ENCODE results near the gene PTPRN2. TPM values are rescaled to one million over a fixed set of nuclear protein-coding genes. Genes with fewer than 3 reads are reported as not detected.

Gene PTPRN2
- total and polyA plus RNA-seq, 4 experiments from 2014 or later: 1.7 to 2.6 (median 1.9) TPM

DNA sequence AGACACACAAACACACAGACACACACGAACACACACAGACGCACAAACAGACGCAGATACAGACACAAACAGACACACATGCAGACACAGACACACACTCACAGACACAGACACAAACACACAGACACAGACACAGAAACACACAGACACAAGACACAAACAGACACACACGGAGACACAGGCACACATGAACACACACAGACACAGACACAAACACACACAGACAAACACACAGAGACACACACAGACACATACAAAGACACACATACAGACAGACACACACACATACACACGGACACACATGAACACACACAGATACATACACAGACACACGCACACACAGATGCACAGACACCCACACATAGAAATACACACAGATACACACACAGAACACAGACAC, 815.9 kb downstream of the PTPRN2 start:
- ChIA-PET POLR2A (ENCODE audit: partially characterized antibody) (no interaction called here), CTCF (ENCODE audit: partially characterized antibody) (no interaction called here)
- no peaks in the 10 kb centered on the region for H3K9me3 ChIP-seq (ENCODE audit: control insufficient read depth in 1 of 2, low read length in 2 of 2)

DNA sequence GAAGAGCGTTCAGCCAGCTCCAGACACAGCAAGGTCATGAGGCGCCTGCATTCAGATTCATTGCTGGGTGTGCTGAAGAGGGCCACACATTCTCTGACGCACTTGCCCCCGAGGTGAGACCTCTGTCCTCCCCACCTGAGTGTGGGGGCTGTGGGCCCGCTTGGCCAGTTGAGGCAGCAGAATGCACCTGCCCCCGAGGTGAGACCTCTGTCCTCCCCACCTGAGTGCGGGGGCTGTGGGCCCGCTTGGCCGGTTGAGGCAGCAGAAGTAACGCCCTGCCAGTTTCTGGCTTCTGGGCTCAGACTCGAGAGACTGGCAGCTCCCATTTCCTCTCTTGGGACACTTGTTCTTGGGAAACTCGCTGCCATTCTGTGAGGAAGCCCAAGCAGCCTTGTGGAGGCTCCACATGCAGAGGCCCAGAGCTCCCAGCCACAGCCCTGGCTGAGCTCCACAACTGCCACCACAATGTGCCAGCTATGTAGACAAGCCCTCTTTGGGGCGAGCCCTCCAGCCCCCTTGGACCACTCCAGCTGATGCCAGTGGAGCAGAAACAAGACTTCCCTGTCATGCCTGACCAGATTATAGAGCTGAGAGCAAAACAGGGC, 816.8 kb downstream of the PTPRN2 start:
- no peaks in the 10 kb centered on the region for H3K4me1 Mint-ChIP-seq
- ChIA-PET POLR2A (ENCODE audit: partially characterized antibody) (no interaction called here), CTCF (ENCODE audit: partially characterized antibody) (no interaction called here)
- Histone ChIP-seq H3K4me1 (ENCODE audit: insufficient read depth, low read length) (no peaks in the 10 kb centered on the region), H3K27me3 (ENCODE audit: insufficient read depth, low read length) (no peaks in the 10 kb centered on the region), H3K4me3 (ENCODE audit: low read length in 2 of 2) (no peak overlapping the region), H3K36me3 (ENCODE audit: insufficient read depth, low read length) (no peaks in the 10 kb centered on the region), H3K27ac (ENCODE audit: low read depth, low read length) (no peak overlapping the region), H3K9me3 (ENCODE audit: control insufficient read depth in 1 of 2, low read length in 2 of 2) (no peaks in the 10 kb centered on the region)
- no peak for DNase-seq
- peaks cover 13 to 15% of the 10 kb centered on the region in 2 donors for H3K27me3 Mint-ChIP-seq
- H3K9me3 Mint-ChIP-seq: peaks cover 0 to 11% (median 9%) of the 10 kb centered on the region in 8 donors
- no peak overlapping the region for H3K27ac Mint-ChIP-seq
- intact Hi-C loops (cut with micrococcal nuclease): no loop called here
- peaks cover 0 to 10% of the 10 kb centered on the region in 2 donors for H3K36me3 Mint-ChIP-seq
- no peak overlapping the region for H3K4me3 Mint-ChIP-seq

More for the DNA sequence above, 815.9 kb downstream of the PTPRN2 start:
- peaks cover 0 to 8% (median 6%) of the 10 kb centered on the region in 8 donors for H3K9me3 Mint-ChIP-seq
- H3K4me3 Mint-ChIP-seq: no peak overlapping the region
- Histone ChIP-seq H3K4me1 (ENCODE audit: insufficient read depth, low read length) (no peaks in the 10 kb centered on the region), H3K4me3 (ENCODE audit: low read length in 2 of 2) (no peak overlapping the region), H3K27ac (ENCODE audit: low read depth, low read length) (no peak overlapping the region), H3K27me3 (ENCODE audit: insufficient read depth, low read length) (no peaks in the 10 kb centered on the region), H3K36me3 (ENCODE audit: insufficient read depth, low read length) (no peaks in the 10 kb centered on the region)
- no peak for DNase-seq
- peaks cover 12 to 13% of the 10 kb centered on the region in 2 donors for H3K27me3 Mint-ChIP-seq
- no peaks in the 10 kb centered on the region for H3K4me1 Mint-ChIP-seq
- no peak overlapping the region for H3K27ac Mint-ChIP-seq
- intact Hi-C loops (cut with micrococcal nuclease): no loop called here
- peaks cover 0 to 6% of the 10 kb centered on the region in 2 donors for H3K36me3 Mint-ChIP-seq

DNA sequence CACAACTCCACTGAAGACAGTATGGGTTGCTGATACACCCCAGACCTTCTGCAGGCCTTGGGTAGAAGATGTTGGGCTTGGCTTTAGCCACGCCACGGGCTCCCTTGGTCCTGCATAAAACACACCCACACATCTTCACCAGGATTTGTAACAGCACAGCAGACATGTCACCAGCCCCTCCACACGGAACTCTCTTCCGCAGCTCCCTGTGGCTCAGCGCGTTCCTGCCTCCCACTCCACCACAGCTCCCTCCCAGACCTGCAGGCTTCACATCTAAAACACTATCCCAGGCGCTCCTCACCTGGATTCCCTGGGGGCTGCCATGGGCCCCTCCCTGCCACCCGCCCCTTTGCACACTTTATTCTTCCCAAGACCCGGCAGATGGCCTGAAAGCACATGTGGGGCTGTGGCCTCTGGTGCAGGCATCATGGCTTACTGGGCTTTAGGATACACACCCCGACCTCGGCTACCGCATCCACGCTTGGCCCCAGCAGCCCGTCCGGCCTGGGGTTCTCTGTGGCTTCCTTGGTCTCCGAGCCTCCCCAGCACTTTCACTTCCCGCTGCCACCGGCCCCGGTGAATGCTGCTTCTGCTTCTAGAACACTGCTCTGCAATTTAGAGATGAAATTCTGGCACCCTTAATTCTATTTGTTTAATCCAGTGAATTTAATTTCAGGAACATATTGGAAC, 818.0 kb downstream of the PTPRN2 start:
- H3K4me1 Mint-ChIP-seq: no peaks in the 10 kb centered on the region
- intact Hi-C loops (cut with micrococcal nuclease): no loop called here
- CTCF ChIA-PET (ENCODE audit: partially characterized antibody): no interaction called here
- no peaks in the 10 kb centered on the region for H3K27me3 ChIP-seq (ENCODE audit: insufficient read depth, low read length)
- no peaks in the 10 kb centered on the region for H3K9me3 ChIP-seq (ENCODE audit: control insufficient read depth in 1 of 2, low read length in 2 of 2)
- DNase-seq: no peak
- no peak overlapping the region for H3K27ac ChIP-seq (ENCODE audit: low read depth, low read length)
- H3K4me1 ChIP-seq (ENCODE audit: insufficient read depth, low read length): no peaks in the 10 kb centered on the region
- H3K36me3 ChIP-seq (ENCODE audit: insufficient read depth, low read length): no peaks in the 10 kb centered on the region
- H3K4me3 ChIP-seq (ENCODE audit: low read length in 2 of 2): no peak overlapping the region
- H3K36me3 Mint-ChIP-seq: peaks cover 0 to 10% of the 10 kb centered on the region in 2 donors
- no peak overlapping the region for H3K4me3 Mint-ChIP-seq
- H3K27me3 Mint-ChIP-seq: peaks cover 15% of the 10 kb centered on the region in 2 donors
- H3K27ac Mint-ChIP-seq: no peak overlapping the region
- POLR2A ChIA-PET (ENCODE audit: partially characterized antibody): no interaction called here
- peaks cover 0 to 20% (median 13%) of the 10 kb centered on the region in 8 donors for H3K9me3 Mint-ChIP-seq

DNA sequence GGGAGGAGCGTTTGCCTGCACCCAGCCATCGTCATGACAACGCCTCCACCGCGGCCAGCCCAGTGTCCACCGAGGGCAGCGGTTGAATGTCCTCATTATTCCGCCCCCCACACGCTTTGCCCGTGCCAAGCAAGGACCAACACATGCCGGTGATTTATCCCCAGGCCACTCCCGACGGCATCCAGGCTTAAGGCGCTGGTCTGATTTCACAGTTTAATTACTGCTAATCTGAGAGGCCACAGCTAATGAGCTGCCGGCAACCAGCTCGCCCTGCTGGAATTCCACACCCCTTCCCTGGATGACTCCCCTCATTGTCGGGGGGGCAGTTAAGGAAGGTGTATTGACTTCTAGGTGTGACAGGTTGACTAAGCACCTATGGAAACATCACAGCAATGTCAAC, 818.5 kb downstream of the PTPRN2 start:
- Mint-ChIP-seq H3K27me3 (peaks cover 15% of the 10 kb centered on the region in 2 donors), H3K36me3 (peaks cover 0 to 10% of the 10 kb centered on the region in 2 donors), H3K27ac (no peak overlapping the region), H3K4me1 (no peaks in the 10 kb centered on the region), H3K9me3 (peaks cover 0 to 20% (median 13%) of the 10 kb centered on the region in 8 donors), H3K4me3 (no peak overlapping the region)
- no peaks in the 10 kb centered on the region for H3K4me1 ChIP-seq (ENCODE audit: insufficient read depth, low read length)
- no peak for DNase-seq
- no peaks in the 10 kb centered on the region for H3K27me3 ChIP-seq (ENCODE audit: insufficient read depth, low read length)
- CTCF ChIA-PET (ENCODE audit: partially characterized antibody): no interaction called here
- no peak overlapping the region for H3K27ac ChIP-seq (ENCODE audit: low read depth, low read length)
- H3K9me3 ChIP-seq (ENCODE audit: control insufficient read depth in 1 of 2, low read length in 2 of 2): no peaks in the 10 kb centered on the region
- intact Hi-C loops (cut with micrococcal nuclease): no loop called here
- H3K4me3 ChIP-seq (ENCODE audit: low read length in 2 of 2): no peak overlapping the region
- no peaks in the 10 kb centered on the region for H3K36me3 ChIP-seq (ENCODE audit: insufficient read depth, low read length)
- POLR2A ChIA-PET (ENCODE audit: partially characterized antibody): no interaction called here

DNA sequence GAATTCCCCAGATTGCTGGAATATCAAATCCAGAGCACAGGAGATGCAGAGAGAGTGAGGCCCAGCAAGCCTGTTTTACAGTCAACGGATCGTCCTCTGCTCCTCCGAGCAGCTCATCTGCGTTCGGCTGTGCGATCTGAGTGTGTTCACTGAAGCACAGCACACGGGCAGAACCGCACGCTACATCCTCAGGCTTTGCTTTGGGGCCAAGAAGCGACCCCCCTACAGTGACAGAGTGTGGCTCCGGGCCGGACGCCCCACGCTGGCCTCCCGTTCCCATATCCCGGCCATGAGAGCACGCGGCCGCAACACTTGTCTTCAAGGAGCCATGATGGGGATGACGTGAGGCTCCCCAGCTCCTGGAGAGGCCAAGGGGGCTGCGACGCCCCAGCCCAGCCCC, 819.4 kb downstream of the PTPRN2 start:
- CTCF ChIA-PET (ENCODE audit: partially characterized antibody): no interaction called here
- H3K36me3 Mint-ChIP-seq: peaks cover 0 to 10% of the 10 kb centered on the region in 2 donors
- H3K27ac Mint-ChIP-seq: no peak overlapping the region
- H3K9me3 ChIP-seq (ENCODE audit: control insufficient read depth in 1 of 2, low read length in 2 of 2): no peaks in the 10 kb centered on the region
- H3K27ac ChIP-seq (ENCODE audit: low read depth, low read length): no peak overlapping the region
- peaks cover 10 to 14% of the 10 kb centered on the region in 2 donors for H3K27me3 Mint-ChIP-seq
- H3K27me3 ChIP-seq (ENCODE audit: insufficient read depth, low read length): no peaks in the 10 kb centered on the region
- H3K4me1 Mint-ChIP-seq: no peaks in the 10 kb centered on the region
- peaks cover 0 to 20% (median 17%) of the 10 kb centered on the region in 8 donors for H3K9me3 Mint-ChIP-seq
- H3K4me3 ChIP-seq (ENCODE audit: low read length in 2 of 2): no peak overlapping the region
- H3K4me1 ChIP-seq (ENCODE audit: insufficient read depth, low read length): no peaks in the 10 kb centered on the region
- no peak overlapping the region for H3K4me3 Mint-ChIP-seq
- no peaks in the 10 kb centered on the region for H3K36me3 ChIP-seq (ENCODE audit: insufficient read depth, low read length)
- no peak for DNase-seq
- POLR2A ChIA-PET (ENCODE audit: partially characterized antibody): no interaction called here
- intact Hi-C loops (cut with micrococcal nuclease): no loop called here

DNA sequence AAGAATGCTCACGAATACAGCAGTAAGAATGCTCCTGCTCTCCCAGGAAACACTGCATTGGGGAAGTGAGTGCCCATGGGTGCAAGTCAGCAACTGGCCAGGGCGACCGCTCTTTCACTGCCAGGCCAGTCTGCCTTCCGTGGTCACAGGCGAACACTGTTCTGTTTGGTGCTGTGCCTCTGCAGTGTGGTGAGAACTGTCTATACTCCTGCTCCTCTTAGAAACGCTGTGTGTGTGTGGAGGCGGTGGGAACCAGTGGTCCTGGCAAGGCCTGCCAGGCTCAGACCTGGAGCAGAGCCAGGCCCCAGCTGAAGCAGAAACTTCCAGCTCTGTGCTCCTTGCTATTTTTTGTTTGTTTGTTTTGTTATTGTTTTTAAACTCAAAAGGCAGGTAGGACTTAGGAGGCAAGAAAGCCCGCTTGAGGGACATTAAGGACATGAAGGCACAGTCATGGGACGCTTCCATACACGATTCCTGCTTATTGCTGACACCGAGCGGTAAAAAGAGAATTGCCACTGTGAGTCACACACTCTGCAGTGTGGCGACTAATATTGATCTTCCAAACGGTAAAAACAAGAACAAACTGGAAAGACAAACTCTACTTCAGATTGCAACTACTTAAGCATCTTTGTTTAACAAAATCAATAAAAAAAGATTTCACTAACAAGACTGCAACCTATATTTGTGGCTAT, 820.0 kb downstream of the PTPRN2 start:
- no peak for DNase-seq

DNA sequence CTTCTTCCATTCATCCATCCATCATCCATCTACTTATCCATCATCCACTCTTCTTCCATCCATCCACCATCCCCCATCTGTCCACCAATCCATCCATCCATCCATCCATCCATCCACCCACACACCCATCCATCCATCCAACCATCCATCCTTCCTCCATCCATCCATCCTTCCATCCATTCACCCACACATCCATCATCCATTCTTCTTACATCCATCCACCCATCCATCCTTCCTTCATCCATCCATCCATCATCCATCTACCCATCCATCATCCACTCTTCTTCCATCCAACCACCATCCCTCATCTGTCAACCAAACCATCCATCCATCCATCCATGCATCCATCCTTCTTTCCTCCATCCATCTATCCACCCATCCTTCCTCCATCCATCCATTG, 821.5 kb downstream of the PTPRN2 start:
- peaks cover 0 to 4% of the 10 kb centered on the region in 2 donors for H3K36me3 Mint-ChIP-seq
- peaks cover 0 to 16% (median 10%) of the 10 kb centered on the region in 8 donors for H3K9me3 Mint-ChIP-seq
- ChIA-PET CTCF (ENCODE audit: partially characterized antibody) (no interaction called here), POLR2A (ENCODE audit: partially characterized antibody) (no interaction called here)
- Histone ChIP-seq H3K4me1 (ENCODE audit: insufficient read depth, low read length) (no peaks in the 10 kb centered on the region), H3K27ac (ENCODE audit: low read depth, low read length) (no peak overlapping the region), H3K4me3 (ENCODE audit: low read length in 2 of 2) (no peak overlapping the region), H3K27me3 (ENCODE audit: insufficient read depth, low read length) (no peaks in the 10 kb centered on the region), H3K9me3 (ENCODE audit: control insufficient read depth in 1 of 2, low read length in 2 of 2) (no peaks in the 10 kb centered on the region), H3K36me3 (ENCODE audit: insufficient read depth, low read length) (no peaks in the 10 kb centered on the region)
- H3K4me1 Mint-ChIP-seq: no peaks in the 10 kb centered on the region
- DNase-seq: no peak
- intact Hi-C loops (cut with micrococcal nuclease): no loop called here
- peaks cover 4 to 8% of the 10 kb centered on the region in 2 donors for H3K27me3 Mint-ChIP-seq
- no peak overlapping the region for H3K27ac Mint-ChIP-seq
- no peak overlapping the region for H3K4me3 Mint-ChIP-seq

More for the DNA sequence above, 820.0 kb downstream of the PTPRN2 start:
- CTCF ChIA-PET (ENCODE audit: partially characterized antibody): no interaction called here
- peaks cover 0 to 20% (median 17%) of the 10 kb centered on the region in 8 donors for H3K9me3 Mint-ChIP-seq
- Histone ChIP-seq H3K27ac (ENCODE audit: low read depth, low read length) (no peak overlapping the region), H3K27me3 (ENCODE audit: insufficient read depth, low read length) (no peaks in the 10 kb centered on the region), H3K9me3 (ENCODE audit: control insufficient read depth in 1 of 2, low read length in 2 of 2) (no peaks in the 10 kb centered on the region), H3K36me3 (ENCODE audit: insufficient read depth, low read length) (no peaks in the 10 kb centered on the region), H3K4me1 (ENCODE audit: insufficient read depth, low read length) (no peaks in the 10 kb centered on the region), H3K4me3 (ENCODE audit: low read length in 2 of 2) (no peak overlapping the region)
- H3K4me3 Mint-ChIP-seq: no peak overlapping the region
- H3K36me3 Mint-ChIP-seq: peaks cover 0 to 10% of the 10 kb centered on the region in 2 donors
- H3K27ac Mint-ChIP-seq: no peak overlapping the region
- no peaks in the 10 kb centered on the region for H3K4me1 Mint-ChIP-seq
- intact Hi-C loops (cut with micrococcal nuclease): no loop called here
- POLR2A ChIA-PET (ENCODE audit: partially characterized antibody): no interaction called here
- H3K27me3 Mint-ChIP-seq: peaks cover 10 to 14% of the 10 kb centered on the region in 2 donors

Data from CD4-positive, alpha-beta memory T cell (primary cell).